ENCODE measurements around the gene MGAT3.

DNA sequence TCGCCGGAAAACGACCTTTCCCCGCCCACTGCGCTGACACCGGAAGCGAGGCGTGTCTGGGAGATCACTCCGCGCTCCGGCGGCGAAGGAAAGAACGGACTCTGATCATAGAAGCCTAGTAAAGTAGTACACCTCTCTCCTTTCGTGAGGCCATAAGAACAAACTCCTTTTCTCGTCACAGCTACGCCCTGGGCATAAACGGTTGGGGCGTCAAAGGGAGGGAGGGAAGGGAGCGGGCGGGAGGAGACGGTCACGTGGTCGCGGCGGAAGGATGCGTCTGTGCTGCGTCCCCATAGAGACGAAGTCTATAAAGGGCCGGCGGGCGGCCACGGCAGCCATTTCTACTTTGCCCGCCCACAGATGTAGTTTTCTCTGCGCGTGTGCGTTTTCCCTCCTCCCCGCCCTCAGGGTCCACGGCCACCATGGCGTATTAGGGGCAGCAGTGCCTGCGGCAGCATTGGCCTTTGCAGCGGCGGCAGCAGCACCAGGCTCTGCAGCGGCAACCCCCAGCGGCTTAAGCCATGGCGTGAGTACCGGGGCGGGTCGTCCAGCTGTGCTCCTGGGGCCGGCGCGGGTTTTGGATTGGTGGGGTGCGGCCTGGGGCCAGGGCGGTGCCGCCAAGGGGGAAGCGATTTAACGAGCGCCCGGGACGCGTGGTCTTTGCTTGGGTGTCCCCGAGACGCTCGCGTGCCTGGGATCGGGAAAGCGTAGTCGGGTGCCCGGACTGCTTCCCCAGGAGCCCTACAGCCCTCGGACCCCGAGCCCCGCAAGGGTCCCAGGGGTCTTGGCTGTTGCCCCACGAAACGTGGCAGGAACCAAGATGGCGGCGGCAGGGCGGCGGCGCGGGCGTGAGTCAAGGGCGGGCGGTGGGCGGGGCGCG lies 63.7 kb downstream of the MGAT3 start, which contains the start of gene ATF4:
- peak in 2 of 4 donors; percentile 86 to 96 for TF ChIP-seq POLR2A (IDR thresholded peaks at IDR 0.05)
- TF ChIP-seq, protein P1, sequence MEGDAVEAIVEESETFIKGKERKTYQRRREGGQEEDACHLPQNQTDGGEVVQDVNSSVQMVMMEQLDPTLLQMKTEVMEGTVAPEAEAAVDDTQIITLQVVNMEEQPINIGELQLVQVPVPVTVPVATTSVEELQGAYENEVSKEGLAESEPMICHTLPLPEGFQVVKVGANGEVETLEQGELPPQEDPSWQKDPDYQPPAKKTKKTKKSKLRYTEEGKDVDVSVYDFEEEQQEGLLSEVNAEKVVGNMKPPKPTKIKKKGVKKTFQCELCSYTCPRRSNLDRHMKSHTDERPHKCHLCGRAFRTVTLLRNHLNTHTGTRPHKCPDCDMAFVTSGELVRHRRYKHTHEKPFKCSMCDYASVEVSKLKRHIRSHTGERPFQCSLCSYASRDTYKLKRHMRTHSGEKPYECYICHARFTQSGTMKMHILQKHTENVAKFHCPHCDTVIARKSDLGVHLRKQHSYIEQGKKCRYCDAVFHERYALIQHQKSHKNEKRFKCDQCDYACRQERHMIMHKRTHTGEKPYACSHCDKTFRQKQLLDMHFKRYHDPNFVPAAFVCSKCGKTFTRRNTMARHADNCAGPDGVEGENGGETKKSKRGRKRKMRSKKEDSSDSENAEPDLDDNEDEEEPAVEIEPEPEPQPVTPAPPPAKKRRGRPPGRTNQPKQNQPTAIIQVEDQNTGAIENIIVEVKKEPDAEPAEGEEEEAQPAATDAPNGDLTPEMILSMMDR (IDR thresholded peaks at IDR 0.05) = no peak
